Middle frontal gyrus (tissue), 1 donor: ENCODE data around the gene PARD3.
"Not testable (repeated sequence)": the region's sequence is repeated elsewhere in the genome, so short reads cannot be mapped to it uniquely, and the experiment has no call there.

ENCODE experiments used
- DNase-seq: peaks from one replicate; pipeline ENCODE4 v3.0.0-alpha.2; 2015; ENCODE audit warnings: low spot score; ENCODE audit errors: extremely low spot score

Gene PARD3

GRCh38 chr10:34281661-34282582, 533.2 kb downstream of the PARD3 start:
- no peak for DNase-seq

GRCh38 chr10:34280599-34281374, 534.3 kb downstream of the PARD3 start:
- DNase-seq: no peak

DNA sequence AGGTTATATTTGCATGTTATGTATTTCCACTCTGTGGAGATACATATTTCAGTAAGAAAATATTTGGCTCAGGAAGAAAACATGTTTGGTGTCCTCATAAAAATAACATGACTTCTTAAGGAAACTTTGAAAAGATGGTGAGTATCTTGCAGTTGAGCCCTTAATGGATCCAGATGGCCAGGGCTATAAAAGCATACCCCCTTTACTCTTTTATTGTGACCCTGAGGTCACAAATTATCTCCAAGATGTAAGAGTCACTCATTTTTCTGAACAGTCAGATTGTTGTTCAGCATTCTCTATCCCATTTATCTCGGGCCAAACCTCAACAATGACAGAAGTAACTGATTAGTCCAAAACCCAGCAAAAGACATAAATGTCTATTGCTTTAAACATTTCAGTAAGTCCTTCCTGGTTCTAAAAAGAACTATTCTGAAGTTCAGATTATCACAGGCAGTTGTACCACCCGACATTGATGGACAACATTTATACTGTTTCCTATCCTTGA, 539.4 kb downstream of the PARD3 start:
- no peak for DNase-seq

DNA sequence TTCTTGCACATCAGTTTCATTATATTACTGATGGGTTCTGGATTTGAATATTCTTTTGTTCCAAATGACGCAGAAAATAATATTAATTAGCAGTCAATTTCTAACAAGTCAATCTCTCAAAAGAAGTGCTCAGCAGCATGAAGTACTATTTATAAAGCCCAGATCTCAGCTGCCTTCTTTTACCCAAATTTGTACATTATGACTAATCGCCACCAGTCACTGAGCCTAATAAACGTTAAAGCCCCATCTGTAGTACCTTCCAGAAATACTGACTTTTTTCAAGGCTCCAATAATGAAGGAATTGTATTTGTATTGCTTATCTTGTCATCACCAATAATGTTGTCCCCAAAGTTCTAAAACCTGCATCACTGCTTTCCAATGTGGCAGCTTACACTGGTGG, 540.2 kb downstream of the PARD3 start:
- no peak for DNase-seq

DNA sequence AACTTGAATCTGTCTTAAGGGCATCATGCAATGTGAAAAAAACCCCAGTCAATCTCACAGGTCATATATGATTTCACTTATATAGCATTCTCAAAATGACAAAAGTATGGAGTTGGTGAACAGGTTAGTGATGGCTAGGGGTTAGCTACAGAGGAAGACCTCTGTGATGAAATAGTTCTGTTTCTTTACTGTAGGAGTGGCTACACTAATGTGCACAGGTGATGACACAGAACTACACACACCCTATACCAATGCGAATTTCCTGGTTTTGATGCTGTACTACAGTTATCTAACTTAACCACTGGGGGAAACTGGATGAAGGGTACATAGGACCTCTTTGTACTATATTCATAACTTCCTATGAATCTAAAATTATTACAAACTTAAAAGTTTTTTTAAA, 541.8 kb downstream of the PARD3 start:
- no peak for DNase-seq

GRCh38 chr10:34272316-34272715, 542.8 kb downstream of the PARD3 start:
- no peak for DNase-seq

GRCh38 chr10:34268410-34268809, 546.7 kb downstream of the PARD3 start:
- DNase-seq: not testable (repeated sequence)

DNA sequence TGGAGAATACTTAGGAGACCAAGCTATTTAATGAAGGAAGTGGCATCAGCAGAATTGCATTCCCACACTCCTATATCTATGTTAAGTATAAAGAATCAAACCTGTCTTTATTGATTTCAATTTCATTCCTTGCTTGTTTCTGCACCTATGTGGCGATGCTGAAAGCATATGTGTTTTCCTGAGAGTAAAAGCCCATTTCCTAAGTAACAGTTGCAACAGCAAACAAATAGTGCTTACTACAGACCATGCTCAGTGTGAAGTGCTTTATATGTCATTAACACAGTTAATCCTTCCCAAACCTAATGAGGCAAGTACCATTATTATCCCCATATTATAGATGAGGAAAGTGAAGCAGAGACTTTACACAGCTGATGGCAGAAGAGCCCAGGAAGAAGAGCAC, 552.1 kb downstream of the PARD3 start:
- no peak for DNase-seq

GRCh38 chr10:34260904-34261303, 554.2 kb downstream of the PARD3 start:
- no peak for DNase-seq

DNA sequence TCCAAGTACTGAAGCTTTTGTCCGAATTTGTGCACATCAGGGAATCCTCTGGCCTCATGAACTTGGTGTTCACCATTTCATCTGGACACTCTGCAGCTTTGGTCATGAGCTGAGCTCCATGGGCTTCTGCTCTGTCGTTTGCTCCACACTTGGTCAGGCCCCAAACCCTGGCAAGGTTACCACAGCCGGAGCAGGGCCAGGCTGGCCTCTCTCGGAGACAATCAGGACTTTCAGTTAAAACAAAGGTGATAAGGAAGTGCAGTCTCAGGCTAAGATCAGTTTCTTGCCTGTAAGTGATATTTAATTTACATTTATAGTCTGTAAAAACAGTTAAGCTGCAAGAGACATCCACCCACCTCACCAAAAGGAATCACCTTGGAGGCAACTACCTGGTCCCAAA, 558.9 kb downstream of the PARD3 start:
- DNase-seq: no peak

DNA sequence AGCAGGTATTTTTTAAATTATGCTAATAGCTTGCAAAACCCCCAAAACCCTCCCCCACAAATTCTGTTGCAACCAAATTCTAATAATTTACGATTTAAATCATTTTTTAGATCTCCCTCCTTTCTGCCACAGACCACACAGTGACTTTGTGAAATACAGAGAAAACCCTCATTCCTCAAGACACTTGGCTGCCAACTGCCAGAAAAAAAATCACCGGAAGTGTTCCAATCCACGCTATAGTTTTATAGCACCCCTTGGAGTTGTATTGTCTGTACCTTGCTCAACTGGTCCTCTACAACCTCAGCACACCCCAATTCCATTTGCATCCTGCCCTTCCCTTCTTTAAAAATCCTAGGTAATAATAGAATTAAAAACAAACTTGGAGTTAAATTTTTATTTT, 560.1 kb downstream of the PARD3 start:
- no peak for DNase-seq

DNA sequence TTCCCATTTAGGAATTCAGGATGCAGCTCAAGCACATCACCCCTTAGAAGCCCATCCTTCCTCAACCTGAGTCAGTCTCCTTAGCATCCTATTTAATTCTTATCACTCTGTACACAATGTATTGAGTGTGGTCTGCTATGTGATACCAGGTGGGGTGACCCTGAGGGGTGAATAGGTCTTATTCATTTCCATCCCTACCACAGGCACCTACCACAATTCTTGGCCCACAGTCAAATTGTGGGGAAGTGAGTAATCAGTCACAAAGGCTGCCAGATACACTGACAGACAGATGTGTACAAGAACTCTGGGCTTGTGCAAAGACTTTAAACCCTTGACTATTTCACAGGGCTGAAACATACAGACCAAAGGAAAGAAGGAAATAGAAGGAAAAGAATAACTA, 560.5 kb downstream of the PARD3 start:
- DNase-seq: no peak

GRCh38 chr10:34252111-34252510, 563.0 kb downstream of the PARD3 start:
- DNase-seq: no peak

DNA sequence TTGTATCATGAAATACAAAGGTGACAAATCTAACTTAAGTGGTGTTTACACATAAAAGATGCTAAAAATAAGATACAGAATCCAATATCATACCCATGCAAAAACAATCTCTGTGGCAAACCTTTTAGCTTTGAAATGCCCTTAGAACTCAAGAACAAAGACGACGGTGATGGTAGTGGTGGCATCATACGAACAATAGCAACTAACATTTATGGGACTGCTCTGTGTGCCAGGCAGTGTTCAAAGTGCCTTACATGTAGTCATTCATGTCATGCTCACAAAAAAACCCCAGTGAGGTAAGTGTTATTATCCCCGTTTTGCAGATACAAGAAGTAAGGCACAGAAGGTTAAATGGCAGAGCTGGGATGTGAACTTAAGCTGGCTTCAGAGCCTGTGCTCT, 563.9 kb downstream of the PARD3 start:
- DNase-seq: no peak

DNA sequence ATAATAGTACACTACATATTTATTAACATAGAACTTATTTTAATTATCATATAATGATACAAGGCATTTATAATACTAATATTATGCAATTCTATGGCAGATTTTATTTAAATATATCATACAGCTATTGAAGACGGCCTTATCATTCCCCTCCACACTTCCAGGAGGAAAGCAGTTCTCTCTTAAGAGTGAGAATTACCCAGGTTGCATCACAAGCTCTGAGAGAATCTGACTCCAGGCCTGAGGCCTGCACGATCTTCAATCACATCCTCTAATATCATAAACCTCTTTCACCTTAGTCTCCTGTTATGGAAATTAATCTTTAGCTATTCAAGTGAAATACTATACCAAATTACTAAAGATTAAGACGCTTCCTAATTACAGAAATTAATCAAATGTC, 564.4 kb downstream of the PARD3 start:
- DNase-seq: no peak

GRCh38 chr10:34249634-34250033, 565.5 kb downstream of the PARD3 start:
- no peak for DNase-seq

GRCh38 chr10:34247560-34247959, 567.5 kb downstream of the PARD3 start:
- DNase-seq: no peak

GRCh38 chr10:34244756-34245484, 570.2 kb downstream of the PARD3 start:
- no peak for DNase-seq

DNA sequence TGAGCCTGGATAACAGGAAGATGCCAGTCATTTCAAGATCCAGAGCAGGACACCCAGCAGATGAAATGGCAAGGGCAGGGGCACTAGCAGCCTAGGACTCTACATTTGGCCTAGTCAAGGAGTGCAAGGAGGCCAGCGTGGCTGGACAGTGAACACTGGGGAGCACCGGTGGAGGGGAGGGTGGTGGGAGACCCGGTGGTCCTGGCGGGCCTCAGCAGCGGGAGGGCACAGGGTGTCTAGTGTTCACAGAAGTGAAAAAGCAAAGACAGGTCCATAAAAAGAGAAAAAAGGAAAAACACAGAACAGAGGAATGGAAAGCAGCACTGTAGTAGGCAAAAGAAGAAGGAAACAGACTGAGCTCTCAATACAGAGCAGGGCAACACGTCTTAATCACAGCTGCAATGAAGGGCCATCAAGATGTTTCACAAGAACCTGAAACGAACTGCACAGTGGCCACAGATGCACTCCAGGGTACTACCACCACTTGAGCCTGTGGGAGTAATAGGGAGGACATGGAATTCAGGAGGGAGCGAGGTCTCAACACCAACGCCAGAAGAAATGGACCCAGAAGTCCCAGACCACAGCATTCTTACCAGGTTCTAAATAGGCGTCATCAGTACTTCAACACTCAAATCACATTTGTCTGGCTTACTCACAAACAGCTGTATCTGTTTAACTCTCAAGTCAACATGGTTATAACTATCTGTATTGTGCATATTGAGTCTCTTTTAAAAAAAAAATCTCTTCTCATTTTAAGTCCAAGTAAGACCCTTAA, 573.7 kb downstream of the PARD3 start:
- DNase-seq: no peak

GRCh38 chr10:34240039-34240438, 575.1 kb downstream of the PARD3 start:
- DNase-seq: no peak

DNA sequence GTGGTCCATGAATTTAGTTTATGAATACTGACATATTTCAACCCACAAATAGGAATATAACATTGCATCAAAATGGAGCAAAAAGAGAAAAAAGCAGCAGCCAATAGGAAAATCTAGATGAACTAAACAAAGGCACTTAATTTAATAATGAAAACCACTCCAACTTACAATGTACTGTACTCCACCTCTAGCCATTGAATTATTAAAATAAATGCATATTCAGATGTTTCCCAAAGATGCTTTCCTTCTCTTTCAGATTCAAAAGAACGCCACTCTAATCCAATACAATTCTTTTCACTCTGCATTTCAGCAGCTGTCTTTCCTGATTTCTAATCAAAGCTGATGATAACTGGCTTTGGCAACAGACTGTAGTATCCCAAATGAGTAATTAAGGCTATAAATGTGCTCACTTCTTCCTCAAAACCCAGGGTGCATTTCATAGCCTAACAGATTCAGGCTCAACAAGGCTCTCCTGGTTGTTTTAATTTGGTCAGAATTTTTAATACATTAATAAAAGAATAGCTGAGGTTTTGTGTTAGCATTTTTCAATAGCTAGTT, 577.1 kb downstream of the PARD3 start:
- DNase-seq: no peak
